HG03565 (cell line): Measurements from ENCODE around the gene GGPS1.
"Not testable (repeated sequence)": the region's sequence is repeated elsewhere in the genome, so short reads cannot be mapped to it uniquely, and the experiment has no call there.

Experiments used
- ATAC-seq: cut with Tn5 transposase; IDR thresholded peaks from one replicate; pipeline ENCODE4 v1.9.1; 2021; ENCODE audit warnings: mild to moderate bottlenecking, moderate library complexity; ENCODE audit not compliant: unreplicated experiment

Gene GGPS1

GRCh38 chr1:235328271-235329138 is at the start of gene GGPS1:
GGPS1 (plus strand) TSS chr1:235328570; CDS start chr1:235335265, 6,695 bp downstream.
- ATAC-seq, result peak; percentile 66

GRCh38 chr1:235278915-235279292 is 49.5 kb upstream of the GGPS1 start:
- ATAC-seq, result no peak

DNA sequence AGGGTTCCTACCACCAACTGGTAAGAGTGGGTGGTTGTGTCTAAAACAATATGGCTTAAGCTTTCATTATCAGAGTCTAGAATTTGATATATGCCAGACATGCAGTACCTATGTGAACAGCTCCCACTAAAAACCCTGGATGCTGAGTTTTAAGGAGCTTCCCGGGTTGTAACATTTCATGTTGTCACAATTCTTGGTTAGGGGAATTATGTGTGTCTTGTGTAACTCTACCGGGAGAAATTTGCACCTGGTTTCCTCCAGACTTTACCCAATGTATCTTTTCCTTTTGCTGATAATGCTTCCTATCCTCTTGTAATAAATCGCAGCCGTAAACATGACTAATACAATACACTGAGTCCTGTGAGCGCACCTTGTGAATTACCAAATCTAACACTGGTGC is 48.7 kb upstream of the GGPS1 start:
- no peak for ATAC-seq

DNA sequence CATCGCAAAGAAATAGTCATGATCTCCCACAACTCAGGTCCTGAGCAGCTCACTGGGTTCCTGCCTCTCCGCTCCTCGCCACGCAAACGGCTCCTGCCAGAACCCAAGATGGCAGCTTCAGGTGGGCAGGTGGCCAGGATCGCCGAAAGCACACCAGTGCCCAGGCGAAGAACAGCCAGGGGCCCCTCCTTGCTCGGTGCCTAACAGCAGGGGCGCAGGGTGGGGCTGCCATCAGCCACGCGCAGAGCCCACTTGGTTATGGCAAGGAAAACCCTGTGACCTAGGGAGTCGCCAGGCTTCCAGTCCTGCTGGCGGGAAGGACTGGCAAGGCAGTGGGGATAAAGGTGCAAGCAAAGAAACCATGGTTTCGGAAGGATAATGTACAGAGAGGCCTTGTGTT is 47.9 kb upstream of the GGPS1 start:
- no peak for ATAC-seq

GRCh38 chr1:235283636-235284035 is 44.7 kb upstream of the GGPS1 start:
- not testable (repeated sequence) for ATAC-seq

GRCh38 chr1:235284231-235284769 is 44.1 kb upstream of the GGPS1 start:
- no peak for ATAC-seq

DNA sequence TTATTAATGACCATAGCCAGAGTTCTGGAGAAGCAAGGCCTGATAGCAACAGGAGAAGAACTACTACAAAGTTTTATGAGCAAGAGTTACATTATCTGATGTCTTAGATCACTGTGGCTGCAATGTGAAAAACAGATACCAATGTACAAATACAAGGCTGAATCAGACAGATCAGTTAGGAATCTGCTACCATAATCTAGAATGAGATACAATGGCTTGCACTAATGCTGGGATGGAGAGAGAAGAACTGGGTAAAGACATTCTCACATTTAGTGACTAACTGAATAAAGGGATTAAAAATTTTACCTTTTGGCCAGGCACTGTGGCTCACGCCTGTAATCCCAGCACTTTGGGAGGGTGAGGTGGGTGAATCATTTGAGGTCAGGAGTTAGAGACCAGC is 41.7 kb upstream of the GGPS1 start:
- no peak for ATAC-seq

- ATAC-seq, result no peak
Observed at GRCh38 chr1:235287208-235287882, 41.0 kb upstream of the GGPS1 start.

- ATAC-seq, result no peak
Observed at GRCh38 chr1:235289859-235290739, 38.3 kb upstream of the GGPS1 start.

DNA sequence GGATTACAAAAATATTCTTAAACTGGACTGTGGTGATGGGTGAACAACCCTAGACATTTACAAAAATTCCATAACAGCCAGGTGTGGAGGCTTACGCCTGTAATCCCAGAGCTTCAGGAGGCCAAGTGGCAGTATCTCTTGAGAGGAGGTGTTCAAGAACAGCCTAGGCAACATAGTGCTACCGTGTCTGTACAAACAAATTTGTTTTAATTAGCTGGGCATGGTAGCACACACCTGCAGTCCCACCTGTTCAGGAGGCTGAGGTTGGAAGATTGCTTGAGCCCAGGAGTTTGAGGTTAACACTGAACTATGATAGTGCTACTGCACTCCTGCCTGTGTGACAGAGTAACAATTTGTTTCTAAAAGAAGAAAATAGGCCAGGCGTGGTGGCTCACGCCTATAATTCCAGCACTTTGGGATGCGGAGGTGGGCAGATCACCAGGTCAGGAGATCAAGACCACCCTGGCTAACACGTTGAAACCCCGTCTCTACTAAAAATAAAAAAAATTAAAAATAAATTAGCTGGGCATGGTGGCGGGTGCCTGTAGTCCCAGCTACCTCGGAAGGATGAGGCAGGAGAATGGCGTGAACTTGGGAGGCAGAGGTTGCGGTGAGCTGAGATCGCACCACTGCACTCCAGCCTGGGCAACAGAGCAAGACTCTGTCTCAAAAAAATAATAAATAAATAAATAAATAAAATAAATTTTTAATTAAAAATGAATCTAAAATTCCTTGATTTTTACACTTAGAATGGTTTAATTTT is 37.4 kb upstream of the GGPS1 start:
- ATAC-seq, result no peak

- ATAC-seq, result no peak
Observed at GRCh38 chr1:235291599-235292091, 36.7 kb upstream of the GGPS1 start.

GRCh38 chr1:235292790-235293189 is 35.6 kb upstream of the GGPS1 start:
- no peak for ATAC-seq

DNA sequence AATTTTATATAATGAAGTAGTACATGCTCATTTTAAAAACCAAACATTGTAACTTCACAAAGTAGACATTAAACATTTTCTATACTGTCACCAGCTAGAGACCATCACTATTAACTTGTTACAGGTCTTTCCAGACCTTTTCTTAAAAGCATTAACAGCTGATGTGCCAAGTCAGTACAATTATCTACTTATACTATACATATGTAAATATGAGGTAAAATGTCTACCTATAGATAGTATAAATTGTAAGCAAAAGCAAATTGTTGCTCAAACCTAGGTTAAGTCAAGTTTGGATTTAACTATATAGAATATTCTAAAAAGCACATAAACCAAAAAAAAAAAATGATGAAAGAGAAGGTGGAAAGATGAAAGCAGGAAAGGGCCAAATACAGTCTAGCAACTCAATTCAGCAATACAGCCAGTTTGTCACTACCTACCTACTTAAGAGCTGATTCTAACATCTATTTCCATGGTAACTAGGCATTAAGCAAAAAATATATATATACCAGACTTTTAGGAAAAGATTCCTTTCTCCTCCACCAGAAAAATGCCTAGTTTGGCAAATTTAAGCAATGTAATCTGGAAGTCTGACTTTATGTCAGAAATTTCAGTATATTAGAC is 34.9 kb upstream of the GGPS1 start:
- ATAC-seq, result no peak

DNA sequence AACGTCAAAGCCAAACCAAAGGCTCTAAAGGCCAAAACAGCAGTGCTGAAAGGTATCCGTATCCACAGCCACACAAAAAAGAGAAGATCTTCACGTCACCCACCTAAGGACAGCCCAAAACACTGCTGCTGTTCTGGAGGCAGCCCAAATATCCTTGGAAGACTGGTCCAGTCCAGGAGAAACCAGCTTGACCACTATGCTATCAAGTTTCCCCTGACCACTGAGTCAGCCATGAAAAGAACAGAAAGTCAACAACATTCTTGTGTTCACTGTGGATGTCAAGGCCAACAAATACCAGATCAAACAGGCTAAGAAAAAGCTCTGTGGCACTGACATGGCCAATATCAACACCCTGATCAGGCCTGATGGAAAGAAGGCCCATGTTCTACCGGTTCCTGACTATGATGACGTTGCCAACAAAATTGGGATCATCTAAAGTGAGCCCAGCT is 32.4 kb upstream of the GGPS1 start:
- no peak for ATAC-seq

GRCh38 chr1:235296729-235297128 is 31.6 kb upstream of the GGPS1 start:
- ATAC-seq, result no peak

GRCh38 chr1:235297579-235297978 is 30.8 kb upstream of the GGPS1 start:
- ATAC-seq, result peak; percentile 62

GRCh38 chr1:235298758-235299157 is 29.6 kb upstream of the GGPS1 start:
- no peak for ATAC-seq

- no peak for ATAC-seq
Observed at GRCh38 chr1:235299169-235299858, 29.1 kb upstream of the GGPS1 start.

GRCh38 chr1:235302143-235302542 is 26.2 kb upstream of the GGPS1 start:
- ATAC-seq, result no peak
